ENCODE results near the gene DMRTA1. TPM values are rescaled to one million over a fixed set of nuclear protein-coding genes. Genes with fewer than 3 reads are reported as not detected.
"Not testable (repeated sequence)": the region's sequence is repeated elsewhere in the genome, so short reads cannot be mapped to it uniquely, and the experiment has no call there.

Gene DMRTA1
- total RNA-seq, 1 donor from 2014 or later: 0.88 TPM

GRCh38 chr9:22455181-22455580 is 8.6 kb downstream of the DMRTA1 start:
- no peak for DNase-seq (ENCODE audit: extremely low read depth, low read depth, low spot score)

DNA sequence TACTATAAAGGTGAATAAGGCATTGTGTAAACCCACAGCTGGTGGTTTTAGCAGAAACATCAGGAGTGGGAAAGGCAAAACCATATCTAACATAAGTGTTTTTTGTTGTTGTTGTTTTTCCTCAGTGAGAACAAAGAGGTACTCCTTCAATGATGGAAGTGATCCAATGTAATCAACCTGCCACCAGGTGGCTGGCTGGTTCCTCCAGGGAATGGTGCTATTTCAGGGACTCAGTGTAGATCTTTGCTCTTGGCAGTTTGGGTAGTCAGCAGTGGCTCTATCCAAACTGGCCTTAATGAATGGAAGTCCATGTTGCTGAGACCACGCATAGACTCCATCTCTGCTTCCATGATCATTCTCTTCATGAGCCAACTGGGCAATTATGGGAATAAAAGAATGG is 10.8 kb downstream of the DMRTA1 start:
- DNase-seq (ENCODE audit: extremely low read depth, low read depth, low spot score): no peak

DNA sequence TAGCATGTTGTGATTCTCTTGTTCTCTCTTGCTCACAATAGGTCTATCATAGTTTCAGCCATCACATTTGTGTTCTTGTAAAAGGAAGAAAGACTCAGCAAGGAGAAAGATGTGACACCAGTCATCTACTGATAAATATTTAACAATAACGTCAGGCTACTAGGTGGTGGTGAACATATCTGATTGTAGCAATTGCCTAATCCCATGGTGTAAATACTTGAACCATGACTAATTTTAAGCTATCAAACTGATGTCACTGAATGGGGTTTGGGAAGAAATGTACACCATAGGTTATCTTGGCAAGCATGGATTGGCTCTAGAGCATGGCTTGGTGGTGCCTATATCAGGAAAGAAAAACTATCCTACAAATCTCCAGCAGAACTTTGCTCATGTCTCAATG is 16.6 kb downstream of the DMRTA1 start:
- no peak for DNase-seq (ENCODE audit: extremely low read depth, low read depth, low spot score)

GRCh38 chr9:22469928-22470544 is 23.4 kb downstream of the DMRTA1 start:
- DNase-seq (ENCODE audit: extremely low read depth, low read depth, low spot score): no peak

DNA sequence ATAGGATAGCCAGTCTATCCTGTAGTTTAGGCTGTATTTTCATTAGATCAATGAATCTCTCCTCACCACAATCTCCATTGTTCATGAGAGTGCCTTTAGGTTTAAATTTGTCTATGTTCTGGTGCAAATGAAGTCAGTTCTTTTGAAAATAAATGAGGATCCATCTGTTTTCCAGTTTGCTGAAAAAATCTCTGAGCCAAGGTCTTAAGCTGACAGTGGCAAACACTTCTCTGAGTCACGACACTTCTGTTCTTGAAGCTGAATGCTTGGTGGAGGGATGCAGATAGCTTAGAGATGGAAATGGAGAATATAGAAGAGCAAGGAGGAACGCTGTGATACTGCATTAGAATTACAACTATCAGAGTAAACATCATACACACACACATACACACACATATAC is 34.9 kb downstream of the DMRTA1 start:
- DNase-seq (ENCODE audit: extremely low read depth, low read depth, low spot score): no peak

DNA sequence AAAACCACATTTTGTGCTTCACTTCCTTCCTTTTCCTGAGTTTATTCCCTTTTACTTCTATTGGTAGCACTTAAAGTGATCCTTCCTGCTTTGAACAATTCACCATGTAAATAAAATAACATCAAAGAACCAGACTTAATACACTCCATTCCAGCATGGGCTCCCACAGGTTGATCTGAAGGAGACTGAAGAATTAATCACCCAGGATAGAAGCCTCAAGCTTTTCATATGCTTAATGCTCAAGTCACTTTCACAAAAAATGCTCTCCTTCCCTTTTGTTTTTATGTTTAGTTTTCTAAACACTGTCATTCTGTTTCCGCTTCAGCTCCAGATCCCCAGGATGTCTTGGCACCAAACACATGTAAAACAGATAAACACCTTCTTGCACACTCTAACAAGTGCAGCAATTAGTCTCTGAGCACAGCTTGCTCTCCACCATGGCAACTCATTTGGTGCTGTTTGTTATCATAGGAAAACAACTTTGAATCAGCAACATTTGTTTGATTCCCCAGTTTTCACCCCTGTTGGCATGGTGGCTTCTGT is 37.0 kb downstream of the DMRTA1 start:
- no peak for DNase-seq (ENCODE audit: extremely low read depth, low read depth, low spot score)

- DNase-seq (ENCODE audit: extremely low read depth, low read depth, low spot score): not testable (repeated sequence)
Observed at GRCh38 chr9:22496197-22496596, 49.6 kb downstream of the DMRTA1 start.

Measured in glomerular endothelial cell (primary cell).